Endodermal cell (in vitro differentiated cells): Measurements from ENCODE around the gene GPC6. TPM values are rescaled to one million over a fixed set of nuclear protein-coding genes. Genes with fewer than 3 reads are reported as not detected.

Experiments used
- DNase-seq: peaks from one replicate; pipeline ENCODE4 v3.0.0-alpha.2; 2017
- H3K27ac ChIP-seq: 2 replicates; pipeline ENCODE4 v1.5.1; 2013; ENCODE audit warnings: mild to moderate bottlenecking, low read depth, low read length, moderate library complexity
- H3K27me3 ChIP-seq: 2 replicates; pipeline ENCODE4 v1.6.1; 2013; ENCODE audit warnings: mild to moderate bottlenecking, low read length, moderate library complexity; ENCODE audit not compliant: insufficient read depth, control insufficient read depth, poor library complexity, severe bottlenecking
- H3K36me3 ChIP-seq: 2 replicates; pipeline ENCODE4 v1.7.0; 2013; ENCODE audit warnings: mild to moderate bottlenecking, low read length, moderate library complexity; ENCODE audit not compliant: control insufficient read depth, insufficient read depth
- H3K4me1 ChIP-seq: one replicate; pipeline ENCODE4 v1.7.0; 2013; ENCODE audit warnings: low read length; ENCODE audit not compliant: control insufficient read depth, insufficient read depth
- H3K4me3 ChIP-seq: 2 replicates; pipeline ENCODE4 v1.5.1; 2013; ENCODE audit warnings: mild to moderate bottlenecking, low read length, moderate library complexity
- H3K9ac ChIP-seq: 2 replicates; pipeline ENCODE4 v1.6.1; 2013; ENCODE audit warnings: mild to moderate bottlenecking, low read length, moderate library complexity; ENCODE audit not compliant: poor library complexity, severe bottlenecking; ENCODE audit errors: extremely low read depth
- H3K9me3 ChIP-seq: 2 replicates; pipeline ENCODE4 v1.6.1; 2013; ENCODE audit warnings: mild to moderate bottlenecking, low read length, moderate library complexity; ENCODE audit not compliant: control insufficient read depth
- H3K27ac Mint-ChIP-seq: 2 replicates; pipeline ENCODE4 v1.8.0; 2020; ENCODE audit warnings: mixed read lengths
- H3K27me3 Mint-ChIP-seq: 2 replicates; pipeline ENCODE4 v1.8.0; 2021; ENCODE audit warnings: mild to moderate bottlenecking, mixed read lengths; ENCODE audit not compliant: insufficient read depth
- H3K36me3 Mint-ChIP-seq: 2 replicates; pipeline ENCODE4 v1.8.0; 2020; ENCODE audit warnings: low read depth, mixed read lengths
- H3K4me1 Mint-ChIP-seq: 2 replicates; pipeline ENCODE4 v1.8.0; 2020; ENCODE audit warnings: mixed read lengths
- H3K4me3 Mint-ChIP-seq: 2 replicates; pipeline ENCODE4 v1.8.0; 2020; ENCODE audit warnings: mild to moderate bottlenecking, moderate library complexity, mixed read lengths
- H3K9me3 Mint-ChIP-seq: 2 replicates; pipeline ENCODE4 v1.8.0; 2020; ENCODE audit warnings: mild to moderate bottlenecking, mixed read lengths
- WGBS, 2 experiments: methylation state at CpG; one replicate each; pipeline versions ENCODE4 v1.1.5 to v1.1.7; 2013; ENCODE audit warnings: missing lambda C conversion rate in 2 of 2, mixed read lengths in 1 of 2; ENCODE audit not compliant: insufficient coverage in 1 of 2, insufficient read length in 1 of 2; 5-methylcytosine and 5-hydroxymethylcytosine counted together
- total RNA-seq, 2 donors: library from RNA; stranded (reverse); fragmentation: NEBNext Ultra II Directional in 1 of 2; extraction: Animal tissue kit (Norgen Biotek cat#: 25700) in 1 of 2; gene quantifications; 2 replicates in 1 of 2; 3 replicates in 1 of 2; pipeline ENCODE4 v1.2.1, GENCODE V29; 2021
- TF ChIP-seq, protein P1 (sequence below): fragments of 200-600 bp; sonication (generic); conservative IDR thresholded peaks from 2 replicates; pipeline ENCODE4 v1.5.0; 2021; ENCODE audit warnings: antibody characterized with exemption, mild to moderate bottlenecking

GPC6 gene
- total RNA-seq, 2 donors from 2014 or later, result 69.6 to 80.4 TPM

GRCh38 chr13:93721483-93721882 lies 494.9 kb downstream of the GPC6 start:
- H3K27me3 Mint-ChIP-seq, result no peaks in the 10 kb centered on the region
- WGBS, 2 experiments, result 83 to 100% methylated on average over 1 of the region's 3 CpGs
- TF ChIP-seq, protein P1, sequence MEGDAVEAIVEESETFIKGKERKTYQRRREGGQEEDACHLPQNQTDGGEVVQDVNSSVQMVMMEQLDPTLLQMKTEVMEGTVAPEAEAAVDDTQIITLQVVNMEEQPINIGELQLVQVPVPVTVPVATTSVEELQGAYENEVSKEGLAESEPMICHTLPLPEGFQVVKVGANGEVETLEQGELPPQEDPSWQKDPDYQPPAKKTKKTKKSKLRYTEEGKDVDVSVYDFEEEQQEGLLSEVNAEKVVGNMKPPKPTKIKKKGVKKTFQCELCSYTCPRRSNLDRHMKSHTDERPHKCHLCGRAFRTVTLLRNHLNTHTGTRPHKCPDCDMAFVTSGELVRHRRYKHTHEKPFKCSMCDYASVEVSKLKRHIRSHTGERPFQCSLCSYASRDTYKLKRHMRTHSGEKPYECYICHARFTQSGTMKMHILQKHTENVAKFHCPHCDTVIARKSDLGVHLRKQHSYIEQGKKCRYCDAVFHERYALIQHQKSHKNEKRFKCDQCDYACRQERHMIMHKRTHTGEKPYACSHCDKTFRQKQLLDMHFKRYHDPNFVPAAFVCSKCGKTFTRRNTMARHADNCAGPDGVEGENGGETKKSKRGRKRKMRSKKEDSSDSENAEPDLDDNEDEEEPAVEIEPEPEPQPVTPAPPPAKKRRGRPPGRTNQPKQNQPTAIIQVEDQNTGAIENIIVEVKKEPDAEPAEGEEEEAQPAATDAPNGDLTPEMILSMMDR, result no peak

GRCh38 chr13:93723316-93723715 lies 496.7 kb downstream of the GPC6 start:
- Mint-ChIP-seq H3K27ac (no peak overlapping the region), H3K9me3 (peaks cover 10% of the 10 kb centered on the region), H3K4me3 (no peak overlapping the region), H3K36me3 (no peaks in the 10 kb centered on the region), H3K27me3 (no peaks in the 10 kb centered on the region), H3K4me1 (no peaks in the 10 kb centered on the region)
- WGBS, 2 experiments, result 90 to 100% methylated on average over 2 to 3 of the region's 3 CpGs
- Histone ChIP-seq H3K9ac (no peak overlapping the region), H3K27me3 (no peaks in the 10 kb centered on the region), H3K4me1 (no peaks in the 10 kb centered on the region), H3K4me3 (no peak overlapping the region), H3K27ac (no peak overlapping the region), H3K36me3 (no peaks in the 10 kb centered on the region), H3K9me3 (no peaks in the 10 kb centered on the region)
- TF ChIP-seq, protein P1, result no peak
- DNase-seq, result no peak

More at GRCh38 chr13:93721483-93721882, 494.9 kb downstream of the GPC6 start:
- no peaks in the 10 kb centered on the region for H3K4me1 Mint-ChIP-seq
- peaks cover 6% of the 10 kb centered on the region for H3K36me3 Mint-ChIP-seq
- Histone ChIP-seq H3K27ac (no peak overlapping the region), H3K36me3 (no peaks in the 10 kb centered on the region), H3K9me3 (no peaks in the 10 kb centered on the region), H3K9ac (no peak overlapping the region), H3K27me3 (no peaks in the 10 kb centered on the region), H3K4me3 (no peak overlapping the region), H3K4me1 (no peaks in the 10 kb centered on the region)
- H3K4me3 Mint-ChIP-seq, result no peak overlapping the region
- no peak for DNase-seq
- peaks cover 19% of the 10 kb centered on the region for H3K9me3 Mint-ChIP-seq
- H3K27ac Mint-ChIP-seq, result no peak overlapping the region

DNA sequence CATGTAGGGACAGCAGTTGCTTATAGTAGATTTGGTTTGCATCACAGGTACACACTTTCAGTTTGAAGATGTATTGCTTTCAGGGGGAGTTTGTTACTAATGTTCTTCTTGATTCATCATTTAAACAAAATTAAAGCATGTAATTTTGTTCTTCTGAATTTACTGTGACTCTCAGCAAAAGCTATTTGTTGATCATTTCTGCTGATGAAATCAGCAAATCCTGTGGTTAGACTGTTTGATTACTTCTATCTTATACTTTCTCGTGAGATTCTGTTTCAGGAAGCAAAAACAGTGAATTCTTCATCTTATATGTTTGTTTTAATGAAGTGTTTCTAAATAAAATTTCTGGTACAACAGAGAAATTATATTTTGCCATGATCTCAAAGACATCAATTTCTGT lies 497.6 kb downstream of the GPC6 start:
- Histone ChIP-seq H3K27ac (no peak overlapping the region), H3K4me1 (no peaks in the 10 kb centered on the region), H3K9ac (no peak overlapping the region), H3K4me3 (no peak overlapping the region), H3K36me3 (no peaks in the 10 kb centered on the region), H3K27me3 (no peaks in the 10 kb centered on the region), H3K9me3 (no peaks in the 10 kb centered on the region)
- Mint-ChIP-seq H3K4me1 (no peaks in the 10 kb centered on the region), H3K36me3 (peaks cover 2% of the 10 kb centered on the region), H3K4me3 (no peak overlapping the region), H3K27ac (no peak overlapping the region), H3K9me3 (peaks cover 10% of the 10 kb centered on the region), H3K27me3 (no peaks in the 10 kb centered on the region)
- TF ChIP-seq, protein P1, result no peak
- WGBS, 2 experiments, result 86% methylated on average over 1 of the region's 1 CpG; no CpG with 5 or more reads in 1 of the 2 experiments
- no peak for DNase-seq
